WI38 (cell line): Measurements from ENCODE around the gene SPRN.

Experiments used
- H3K4me3 ChIP-seq: 2 replicates; pipeline ENCODE4 v1.5.1; 2011; ENCODE audit warnings: low read depth, mild to moderate bottlenecking, control low read depth, low read length
- TF ChIP-seq, protein P1 (sequence below): IDR thresholded peaks from 2 replicates; pipeline ENCODE4 v1.5.1; 2012; ENCODE audit warnings: low read depth, mild to moderate bottlenecking, control low read depth, low read length

Gene SPRN

DNA sequence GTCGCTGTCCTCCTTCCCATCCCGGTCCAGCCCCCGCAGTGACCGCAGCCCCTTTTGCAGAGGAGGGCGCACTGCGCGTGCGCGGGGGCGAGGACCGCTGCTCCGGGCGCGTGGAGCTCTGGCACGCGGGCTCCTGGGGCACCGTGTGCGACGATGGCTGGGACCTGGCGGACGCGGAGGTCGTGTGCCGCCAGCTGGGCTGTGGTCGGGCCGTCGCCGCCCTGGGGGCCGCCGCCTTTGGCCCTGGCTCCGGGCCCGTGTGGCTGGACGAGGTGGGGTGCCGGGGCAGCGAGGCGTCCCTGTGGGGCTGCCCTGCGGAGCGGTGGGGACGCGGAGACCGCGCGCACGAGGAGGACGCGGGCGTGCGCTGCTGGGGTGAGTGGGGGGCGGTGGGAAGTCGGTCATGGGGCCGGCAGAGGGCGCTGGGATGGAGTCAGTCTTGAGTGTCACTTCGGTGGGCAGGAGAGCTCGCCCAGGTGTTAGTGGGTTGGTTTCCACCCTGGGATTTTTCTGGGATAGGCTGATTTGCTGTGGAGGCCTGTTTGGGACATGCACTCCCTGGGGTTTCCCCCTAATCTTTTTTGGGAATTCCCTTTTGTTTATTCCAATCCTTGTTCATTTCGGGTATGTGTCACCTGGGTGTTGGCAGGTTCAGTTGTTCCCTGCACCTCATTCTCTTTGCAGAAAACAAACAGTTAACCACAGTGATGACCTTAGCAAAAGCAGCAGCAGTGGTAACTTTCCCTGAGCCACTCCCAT is 40.9 kb upstream of the SPRN start:
- TF ChIP-seq, protein P1, sequence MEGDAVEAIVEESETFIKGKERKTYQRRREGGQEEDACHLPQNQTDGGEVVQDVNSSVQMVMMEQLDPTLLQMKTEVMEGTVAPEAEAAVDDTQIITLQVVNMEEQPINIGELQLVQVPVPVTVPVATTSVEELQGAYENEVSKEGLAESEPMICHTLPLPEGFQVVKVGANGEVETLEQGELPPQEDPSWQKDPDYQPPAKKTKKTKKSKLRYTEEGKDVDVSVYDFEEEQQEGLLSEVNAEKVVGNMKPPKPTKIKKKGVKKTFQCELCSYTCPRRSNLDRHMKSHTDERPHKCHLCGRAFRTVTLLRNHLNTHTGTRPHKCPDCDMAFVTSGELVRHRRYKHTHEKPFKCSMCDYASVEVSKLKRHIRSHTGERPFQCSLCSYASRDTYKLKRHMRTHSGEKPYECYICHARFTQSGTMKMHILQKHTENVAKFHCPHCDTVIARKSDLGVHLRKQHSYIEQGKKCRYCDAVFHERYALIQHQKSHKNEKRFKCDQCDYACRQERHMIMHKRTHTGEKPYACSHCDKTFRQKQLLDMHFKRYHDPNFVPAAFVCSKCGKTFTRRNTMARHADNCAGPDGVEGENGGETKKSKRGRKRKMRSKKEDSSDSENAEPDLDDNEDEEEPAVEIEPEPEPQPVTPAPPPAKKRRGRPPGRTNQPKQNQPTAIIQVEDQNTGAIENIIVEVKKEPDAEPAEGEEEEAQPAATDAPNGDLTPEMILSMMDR, result no peak
- no peak overlapping the region for H3K4me3 ChIP-seq

DNA sequence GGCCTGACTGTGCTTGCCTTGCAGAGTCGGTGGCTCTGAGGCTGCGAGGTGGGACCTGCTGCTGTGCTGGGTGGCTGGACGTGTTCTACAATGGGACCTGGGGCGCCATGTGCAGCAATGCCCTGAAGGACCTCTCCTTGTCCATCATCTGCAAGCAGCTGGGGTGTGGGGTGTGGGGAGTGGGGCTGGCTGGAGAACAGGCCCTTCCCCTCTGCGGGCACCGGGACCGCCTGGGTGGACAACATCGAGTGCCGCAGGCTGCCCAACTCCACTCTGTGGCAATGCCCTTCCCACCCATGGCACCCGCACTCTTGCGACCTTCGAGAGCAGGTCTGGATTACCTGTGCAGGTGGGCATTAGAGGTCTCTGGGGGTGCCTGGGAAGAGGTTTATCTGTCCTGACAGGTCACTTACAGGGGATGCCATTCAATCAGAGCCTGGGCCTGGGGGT is 40.2 kb upstream of the SPRN start:
- no peak overlapping the region for H3K4me3 ChIP-seq

DNA sequence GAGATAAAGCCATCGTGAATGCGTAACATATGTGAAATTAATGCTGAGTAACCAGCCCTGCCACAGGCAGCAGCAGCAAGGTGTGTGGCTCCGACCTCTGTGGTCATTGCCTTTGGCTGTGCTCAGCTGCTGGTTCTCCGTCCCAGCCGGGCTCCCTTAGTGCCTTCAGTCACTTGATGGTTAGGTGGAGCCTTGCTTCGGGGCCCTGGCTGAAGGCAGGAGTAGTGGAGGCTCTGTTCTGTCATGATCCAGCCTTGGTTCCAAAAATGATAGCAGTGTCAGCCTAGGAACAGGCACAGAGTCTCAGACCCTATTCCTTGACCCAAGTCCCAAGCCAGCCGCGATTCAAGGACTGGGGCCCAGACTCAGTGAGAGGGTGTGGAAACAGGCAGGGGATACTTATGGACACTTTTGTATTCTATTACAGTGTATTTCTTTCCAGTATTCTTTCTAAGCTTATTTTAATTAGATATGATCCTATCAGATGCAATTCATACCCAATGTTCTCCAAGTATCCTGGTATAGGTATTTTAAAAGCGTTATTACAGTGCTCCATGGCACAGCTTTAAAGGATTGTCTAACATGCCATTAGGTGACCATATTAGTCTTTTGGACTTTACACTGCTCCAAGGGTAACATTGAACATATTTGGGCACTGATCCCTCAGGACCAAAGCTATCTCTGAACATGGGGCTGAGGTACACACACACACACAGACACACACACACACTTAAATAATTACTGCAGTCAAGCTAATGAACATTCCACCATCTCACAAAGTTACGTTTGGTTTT is 38.3 kb upstream of the SPRN start:
- TF ChIP-seq, protein P1, result no peak
- H3K4me3 ChIP-seq, result no peak overlapping the region

More for the DNA sequence above, 40.2 kb upstream of the SPRN start:
- TF ChIP-seq, protein P1, result no peak

DNA sequence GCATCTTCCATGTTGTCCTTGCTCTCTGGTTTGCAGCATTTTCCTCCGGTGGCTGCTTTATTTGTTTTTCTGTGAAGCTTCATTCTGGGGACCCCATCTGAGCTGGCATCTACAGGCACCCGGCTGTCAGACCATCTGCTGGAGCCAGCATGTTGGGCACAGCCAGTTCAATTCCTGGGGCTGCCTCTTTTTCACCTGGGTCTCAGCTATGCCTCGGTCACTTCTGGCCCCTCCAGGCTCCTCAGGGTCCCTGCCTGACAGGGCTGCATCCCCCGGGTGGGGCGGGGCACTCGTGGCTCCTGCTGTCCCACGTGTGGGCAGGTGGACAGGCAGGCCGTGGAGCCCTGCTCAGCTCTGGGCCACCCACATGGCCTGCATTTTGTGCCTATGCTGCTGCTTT is 37.4 kb upstream of the SPRN start:
- no peak overlapping the region for H3K4me3 ChIP-seq
- TF ChIP-seq, protein P1, result no peak

DNA sequence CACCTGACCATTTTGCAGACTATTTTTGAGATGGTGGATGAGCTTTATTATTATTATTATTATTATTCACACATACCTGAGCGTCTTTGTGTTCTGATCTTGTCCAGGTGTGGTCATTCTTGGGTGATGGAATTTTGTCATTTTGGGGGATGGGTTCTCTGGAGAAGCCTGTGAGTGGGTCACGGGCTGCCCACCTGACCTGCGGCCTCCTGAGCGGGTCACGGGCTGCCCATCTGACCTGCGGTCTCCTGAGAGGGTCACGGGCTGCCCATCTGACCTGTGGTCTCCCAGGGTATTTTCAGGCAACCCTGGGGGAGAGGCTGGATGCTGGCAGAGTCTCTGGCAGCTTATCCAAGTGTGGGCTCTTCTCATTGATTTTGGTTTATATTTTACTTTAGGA is 36.6 kb upstream of the SPRN start:
- H3K4me3 ChIP-seq, result no peak overlapping the region
- TF ChIP-seq, protein P1, result no peak

- TF ChIP-seq, protein P1, result no peak
- no peak overlapping the region for H3K4me3 ChIP-seq
Measured at GRCh38 chr10:133460208-133460769, 35.9 kb upstream of the SPRN start.
